Karpas-422 (cell line): ENCODE measurements around the gene SLC14A1. TPM values are rescaled to one million over a fixed set of nuclear protein-coding genes. Genes with fewer than 3 reads are reported as not detected.
A peak's percentile ranks its signal among the peaks of the same experiment; 100 is the strongest.

Source experiments
- DNase-seq: peaks from one replicate; pipeline ENCODE4 v3.0.0-alpha.2; 2015
- H2AFZ ChIP-seq: fragments of 200-600 bp; sonication (generic); 2 replicates; pipeline ENCODE4 v1.6.1; 2014; ENCODE audit warnings: antibody characterized with exemption, low read length, mixed read lengths
- H3K27ac ChIP-seq: fragments of 200-600 bp; sonication (generic); 2 replicates; pipeline ENCODE4 v1.5.1; 2014; ENCODE audit warnings: mild to moderate bottlenecking, low read length, moderate library complexity
- H3K27me3 ChIP-seq: fragments of 200-600 bp; sonication (generic); 2 replicates; pipeline ENCODE4 v1.6.1; 2014; ENCODE audit warnings: low read length, mixed read lengths
- H3K36me3 ChIP-seq: fragments of 200-600 bp; sonication (generic); 2 replicates; pipeline ENCODE4 v1.6.1; 2014; ENCODE audit warnings: low read length, mixed read lengths; ENCODE audit not compliant: insufficient read depth
- H3K4me1 ChIP-seq: fragments of 200-600 bp; sonication (generic); 2 replicates; pipeline ENCODE4 v1.6.1; 2014; ENCODE audit warnings: mild to moderate bottlenecking, low read length, mixed read lengths
- H3K4me2 ChIP-seq: fragments of 200-600 bp; sonication (generic); 2 replicates; pipeline ENCODE4 v1.6.1; 2014; ENCODE audit warnings: low read length, low read depth, mild to moderate bottlenecking; ENCODE audit not compliant: poor library complexity, severe bottlenecking
- H3K4me3 ChIP-seq: fragments of 200-600 bp; sonication (generic); 2 replicates; pipeline ENCODE4 v1.5.1; 2014; ENCODE audit warnings: mild to moderate bottlenecking, antibody characterized with exemption, low read length, mixed read lengths
- H3K79me2 ChIP-seq: fragments of 200-600 bp; sonication (generic); 2 replicates; pipeline ENCODE4 v1.6.1; 2014; ENCODE audit warnings: mild to moderate bottlenecking, low read length, mixed read lengths
- H3K9ac ChIP-seq: fragments of 200-600 bp; sonication (generic); 2 replicates; pipeline ENCODE4 v1.6.0; 2014; ENCODE audit warnings: low read length
- H3K9me2 ChIP-seq: fragments of 200-600 bp; sonication (generic), shearing (Covaris generic); replicated peaks from 2 replicates; pipeline ENCODE4 v1.6.0; 2014; ENCODE audit warnings: mild to moderate bottlenecking, low read length, moderate library complexity; ENCODE audit not compliant: insufficient read depth
- H3K9me3 ChIP-seq: fragments of 300-700, 200-600 bp; sonication (generic); 2 replicates; pipeline ENCODE4 v1.6.1; 2014; ENCODE audit warnings: low read length, mixed read lengths
- H4K20me1 ChIP-seq: fragments of 200-600 bp; sonication (generic); 2 replicates; pipeline ENCODE4 v1.6.1; 2014; ENCODE audit warnings: mild to moderate bottlenecking, antibody characterized with exemption, low read length, low read depth; ENCODE audit not compliant: insufficient read depth
- total RNA-seq: library from RNA; depleted of rRNA; stranded (reverse); fragments of >200 nt; shearing (Covaris generic); gene quantifications from 2 replicates; pipeline ENCODE4 v1.2.3, GENCODE V29; 2014; ENCODE audit warnings: low replicate concordance

SLC14A1 gene
- total RNA-seq, 1 experiment from 2014 or later, result not detected

DNA sequence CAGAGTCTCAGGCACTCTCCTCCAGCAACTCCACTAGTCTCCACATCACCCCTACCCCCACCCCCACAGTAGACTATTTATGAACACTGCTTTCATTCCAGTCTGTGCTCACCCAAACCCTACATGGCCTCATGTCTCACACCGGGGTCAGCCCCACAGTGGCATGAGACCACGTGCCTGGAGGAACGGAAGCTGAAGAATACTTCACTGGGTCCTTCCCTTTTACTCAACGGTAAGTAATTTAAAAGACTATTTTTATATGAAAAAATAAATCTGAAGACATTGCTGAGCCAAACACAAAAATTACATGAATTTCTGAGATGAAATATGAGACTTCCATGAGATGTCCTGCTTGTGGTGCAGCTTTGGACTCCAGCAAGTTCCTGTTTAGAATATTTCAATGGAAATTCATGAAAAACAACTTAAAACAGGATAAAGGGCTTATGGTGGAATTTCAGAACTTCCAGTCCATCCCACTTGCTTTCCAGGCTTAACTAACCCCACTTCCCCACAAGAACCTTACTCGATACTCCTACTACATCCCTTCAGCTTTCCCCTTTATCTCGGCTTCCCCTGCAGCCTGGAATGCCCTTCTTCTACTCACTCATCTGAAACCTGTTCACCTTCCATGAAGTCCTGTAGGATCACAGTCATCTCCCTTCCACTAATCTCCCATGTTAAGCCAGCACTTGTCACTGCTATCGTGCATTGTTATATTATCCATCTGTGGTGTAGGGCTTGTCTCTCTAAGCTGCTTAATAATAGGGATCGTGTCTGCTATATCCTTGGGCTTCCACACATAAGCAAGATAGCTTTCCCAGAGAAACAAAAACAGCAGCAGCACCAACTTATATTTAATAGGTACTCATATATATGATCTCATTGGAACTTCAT is 47.9 kb downstream of the SLC14A1 start:
- H3K79me2 ChIP-seq, result no peaks in the 10 kb centered on the region
- no peak overlapping the region for H3K4me2 ChIP-seq
- H3K4me1 ChIP-seq, result peaks cover 28% of the 10 kb centered on the region
- H3K36me3 ChIP-seq, result no peaks in the 10 kb centered on the region
- H3K4me3 ChIP-seq, result no peak overlapping the region
- H2AFZ ChIP-seq, result no peak overlapping the region
- H3K9me2 ChIP-seq, result no peaks in the 10 kb centered on the region
- no peak for DNase-seq
- H3K27ac ChIP-seq, result no peak overlapping the region
- no peaks in the 10 kb centered on the region for H4K20me1 ChIP-seq
- no peaks in the 10 kb centered on the region for H3K9me3 ChIP-seq
- no peak overlapping the region for H3K9ac ChIP-seq
- H3K27me3 ChIP-seq, result no peaks in the 10 kb centered on the region

DNA sequence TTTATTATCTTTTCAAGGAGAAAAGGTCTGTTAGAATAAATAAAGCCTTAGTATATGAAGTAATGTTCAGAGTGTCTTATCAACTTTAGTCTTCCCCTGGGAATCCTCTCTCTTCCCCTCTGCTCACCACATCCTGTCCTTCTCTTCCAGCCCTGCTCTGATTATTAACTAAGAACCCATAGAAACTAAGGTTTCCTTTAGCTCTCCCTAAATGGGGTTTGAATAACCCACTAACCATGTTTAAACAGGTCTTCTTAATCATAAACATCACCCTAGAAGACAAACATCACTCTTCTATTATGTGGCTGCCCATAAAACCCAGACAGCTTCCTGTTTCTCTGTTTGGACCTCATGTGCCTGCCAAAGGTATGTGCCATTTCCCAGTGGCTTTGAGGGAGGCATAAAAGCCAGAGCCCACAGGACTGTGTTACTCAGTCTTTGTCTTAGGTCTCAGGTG is 50.1 kb downstream of the SLC14A1 start:
- Histone ChIP-seq H3K9ac (0 out of 2 replicates have a peak overlapping the region, but pooled peaks have one; percentile 25), H3K4me1 (peaks cover 28% of the 10 kb centered on the region), H3K36me3 (no peaks in the 10 kb centered on the region), H3K4me2 (peak overlapping the region; percentile 75), H3K79me2 (no peaks in the 10 kb centered on the region), H3K4me3 (no peak overlapping the region; the same call in 1 of the 2 replicates), H3K27ac (peak overlapping the region; percentile 44), H3K9me3 (no peaks in the 10 kb centered on the region), H3K9me2 (no peaks in the 10 kb centered on the region), H3K27me3 (no peaks in the 10 kb centered on the region), H4K20me1 (no peaks in the 10 kb centered on the region), H2AFZ (no peak overlapping the region; the same call in 1 of the 2 replicates)
- DNase-seq, result peak; percentile 65

DNA sequence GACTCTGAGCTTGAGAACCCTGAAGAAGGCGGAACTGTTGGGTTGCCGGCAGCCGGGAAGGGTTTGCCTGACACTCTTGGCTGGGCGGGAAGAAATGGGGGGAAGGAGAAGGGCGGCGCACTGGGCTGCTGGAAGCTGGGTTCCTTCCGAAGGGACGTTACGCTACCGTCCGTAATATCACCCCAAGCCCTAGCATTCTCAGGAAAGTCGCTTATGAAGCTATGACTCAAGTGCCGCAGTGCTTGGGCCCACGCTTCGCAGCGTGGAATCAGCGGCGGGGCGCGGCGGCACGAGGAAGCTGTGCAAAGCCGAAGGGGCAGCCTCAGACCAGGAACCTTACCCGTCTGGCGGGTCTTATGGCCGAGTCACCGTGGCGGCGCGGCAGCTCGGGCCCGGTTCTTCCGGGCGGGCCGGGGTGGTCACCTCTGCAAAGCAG is 51.3 kb downstream of the SLC14A1 start:
- Histone ChIP-seq H4K20me1 (no peaks in the 10 kb centered on the region), H3K9me2 (no peaks in the 10 kb centered on the region), H3K4me1 (peaks cover 28% of the 10 kb centered on the region), H3K9me3 (no peaks in the 10 kb centered on the region), H2AFZ (peak overlapping the region; percentile 73; the same call in 1 of the 2 replicates), H3K27ac (peak overlapping the region; percentile 44), H3K79me2 (no peaks in the 10 kb centered on the region), H3K36me3 (no peaks in the 10 kb centered on the region), H3K9ac (peak overlapping the region; percentile 77), H3K27me3 (no peaks in the 10 kb centered on the region), H3K4me3 (peak overlapping the region; percentile 71), H3K4me2 (peak overlapping the region; percentile 75)
- peak; percentile 88 for DNase-seq

DNA sequence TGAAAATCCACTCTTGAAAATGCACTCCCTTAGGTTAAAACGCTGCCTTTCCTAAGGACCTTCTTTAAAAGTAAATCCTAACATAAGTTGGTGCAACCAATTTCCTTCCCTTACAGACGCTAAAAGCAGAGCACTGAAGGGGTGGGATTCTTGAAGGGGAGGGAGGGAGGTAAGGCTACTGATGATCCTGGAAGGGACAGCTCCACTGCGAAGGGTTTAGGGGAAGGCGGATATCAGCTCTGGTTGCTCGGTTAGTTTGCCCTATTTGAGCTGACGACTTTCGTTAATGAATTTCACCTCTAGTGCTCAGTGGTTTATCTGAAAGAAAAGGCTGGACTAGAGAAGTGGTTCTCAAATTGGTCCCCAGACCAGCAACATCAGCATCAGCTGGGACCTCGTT is 51.8 kb downstream of the SLC14A1 start:
- H3K27me3 ChIP-seq, result no peaks in the 10 kb centered on the region
- peak overlapping the region; percentile 44; the same call in 1 of the 2 replicates for H3K27ac ChIP-seq
- no peaks in the 10 kb centered on the region for H4K20me1 ChIP-seq
- no peaks in the 10 kb centered on the region for H3K9me2 ChIP-seq
- H3K79me2 ChIP-seq, result no peaks in the 10 kb centered on the region
- peak overlapping the region; percentile 75 for H3K4me2 ChIP-seq
- H3K4me1 ChIP-seq, result peaks cover 28% of the 10 kb centered on the region
- H3K9me3 ChIP-seq, result no peaks in the 10 kb centered on the region
- peak overlapping the region; percentile 77 for H3K9ac ChIP-seq
- no peaks in the 10 kb centered on the region for H3K36me3 ChIP-seq
- no peak for DNase-seq
- H2AFZ ChIP-seq, result peak overlapping the region; percentile 73; the same call in 1 of the 2 replicates
- H3K4me3 ChIP-seq, result peak overlapping the region; percentile 71

DNA sequence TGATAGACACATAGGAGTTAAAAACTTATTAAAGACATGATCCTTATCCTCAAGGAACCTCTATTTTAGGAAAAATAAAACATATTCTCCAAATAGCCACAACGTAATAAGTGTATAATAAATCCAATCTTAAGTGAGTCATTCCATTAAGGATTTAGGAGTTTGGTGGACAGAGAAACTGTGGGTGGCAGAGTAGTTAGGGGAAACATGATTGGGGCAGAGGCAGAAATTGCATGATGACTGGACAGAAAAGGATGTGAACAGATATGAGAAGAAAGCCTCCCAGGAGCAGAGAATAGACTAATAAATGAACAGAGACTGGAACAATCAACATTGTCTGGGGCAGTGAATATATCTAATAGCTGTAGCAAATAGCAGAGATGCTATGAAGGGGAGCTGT is 53.4 kb downstream of the SLC14A1 start:
- Histone ChIP-seq H3K27ac (no peak overlapping the region), H4K20me1 (no peaks in the 10 kb centered on the region), H2AFZ (no peak overlapping the region), H3K9me3 (no peaks in the 10 kb centered on the region), H3K4me1 (peaks cover 28% of the 10 kb centered on the region), H3K9ac (no peak overlapping the region), H3K36me3 (no peaks in the 10 kb centered on the region), H3K79me2 (no peaks in the 10 kb centered on the region), H3K4me2 (no peak overlapping the region), H3K4me3 (no peak overlapping the region), H3K27me3 (no peaks in the 10 kb centered on the region), H3K9me2 (no peaks in the 10 kb centered on the region)
- no peak for DNase-seq

DNA sequence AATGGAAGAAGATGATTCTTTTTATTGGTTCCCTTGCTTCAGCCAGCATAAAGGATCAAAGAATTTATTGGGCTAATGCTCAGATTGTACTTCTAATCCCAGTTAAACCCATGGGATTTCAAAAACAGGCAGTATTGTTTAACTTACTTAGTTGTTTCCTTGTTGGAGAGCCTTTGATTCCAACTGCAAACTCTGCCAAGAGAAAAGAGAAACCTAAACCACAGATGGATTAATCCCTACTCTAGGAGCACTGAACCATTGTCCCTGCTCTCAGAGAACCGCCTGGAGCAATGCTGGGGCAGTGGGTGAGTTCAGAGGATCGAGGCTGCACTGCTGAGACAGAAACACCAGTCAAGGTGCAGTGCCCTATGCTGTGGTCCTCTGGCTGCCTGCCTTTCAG is 56.6 kb downstream of the SLC14A1 start:
- no peak overlapping the region for H2AFZ ChIP-seq
- no peaks in the 10 kb centered on the region for H3K9me3 ChIP-seq
- peaks cover 6% of the 10 kb centered on the region for H3K4me1 ChIP-seq
- no peaks in the 10 kb centered on the region for H3K36me3 ChIP-seq
- no peaks in the 10 kb centered on the region for H3K27me3 ChIP-seq
- H4K20me1 ChIP-seq, result no peaks in the 10 kb centered on the region
- no peaks in the 10 kb centered on the region for H3K79me2 ChIP-seq
- H3K9me2 ChIP-seq, result no peaks in the 10 kb centered on the region
- no peak overlapping the region for H3K4me3 ChIP-seq
- H3K27ac ChIP-seq, result no peak overlapping the region
- no peak for DNase-seq
- H3K4me2 ChIP-seq, result no peak overlapping the region
- no peak overlapping the region for H3K9ac ChIP-seq

DNA sequence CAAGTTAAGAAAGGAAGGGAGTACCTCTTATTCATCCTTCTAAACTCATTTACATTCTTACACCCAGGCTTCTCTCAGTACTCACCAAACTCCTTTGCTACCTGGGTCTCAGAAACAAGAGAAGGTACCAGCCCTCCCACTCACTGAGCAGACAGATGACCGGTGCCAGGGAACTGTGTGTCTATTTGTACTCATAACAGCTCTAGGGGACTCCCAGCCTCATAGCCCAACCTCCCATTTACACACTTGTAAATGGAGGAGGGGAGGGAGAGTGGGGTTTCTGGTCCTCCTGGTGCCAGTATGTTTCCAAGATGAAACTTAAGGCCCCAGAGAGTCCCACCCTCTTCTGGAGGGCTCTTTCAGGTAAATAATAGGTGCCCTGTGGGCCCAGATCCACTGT is 58.7 kb downstream of the SLC14A1 start:
- no peaks in the 10 kb centered on the region for H3K9me3 ChIP-seq
- no peaks in the 10 kb centered on the region for H3K9me2 ChIP-seq
- H3K9ac ChIP-seq, result no peak overlapping the region
- H3K36me3 ChIP-seq, result no peaks in the 10 kb centered on the region
- H3K4me2 ChIP-seq, result no peak overlapping the region
- no peak overlapping the region for H3K4me3 ChIP-seq
- H3K79me2 ChIP-seq, result no peaks in the 10 kb centered on the region
- H4K20me1 ChIP-seq, result no peaks in the 10 kb centered on the region
- no peak overlapping the region for H2AFZ ChIP-seq
- DNase-seq, result no peak
- H3K27ac ChIP-seq, result no peak overlapping the region
- H3K27me3 ChIP-seq, result no peaks in the 10 kb centered on the region
- H3K4me1 ChIP-seq, result no peaks in the 10 kb centered on the region
